ENCODE data around the gene HIGD1C. TPM values are rescaled to one million over a fixed set of nuclear protein-coding genes. Genes with fewer than 3 reads are reported as not detected.

The HIGD1C gene
- total RNA-seq, 1 donor from 2014 or later: not detected

GRCh38 chr12:50979369-50980052 lies 27.2 kb downstream of the HIGD1C start:
- Histone ChIP-seq H3K4me1 (ENCODE audit: insufficient read depth, low read length) (no peaks in the 10 kb centered on the region), H2AFZ (ENCODE audit: low read depth, low read length) (no peak overlapping the region), H3K9ac (ENCODE audit: low read length) (no peak overlapping the region), H3K4me2 (ENCODE audit: low read length) (no peak overlapping the region), H3K9me3 (ENCODE audit: insufficient read depth, low read depth, low read length) (no peaks in the 10 kb centered on the region), H3K27me3 (ENCODE audit: insufficient read depth, low read length) (no peaks in the 10 kb centered on the region), H3K27ac (ENCODE audit: low read depth, low read length) (no peak overlapping the region), H4K20me1 (ENCODE audit: insufficient read depth, low read length) (no peaks in the 10 kb centered on the region), H3K79me2 (ENCODE audit: insufficient read depth, low read length) (no peaks in the 10 kb centered on the region), H3K4me3 (ENCODE audit: insufficient read depth, low read depth, low read length) (no peak overlapping the region), H3K36me3 (ENCODE audit: insufficient read depth, low read length) (peaks cover 2% of the 10 kb centered on the region)
- TF ChIP-seq EZH2 (IDR thresholded peaks at IDR 0.05; ENCODE audit: insufficient read depth, low read length) (no peak), CTCF (IDR thresholded peaks at IDR 0.05; ENCODE audit: insufficient read depth, low read depth, low read length) (no peak)
- FAIRE-seq: no peak
- Mint-ChIP-seq H3K4me3 (ENCODE audit: unreplicated experiment) (no peak overlapping the region), H3K27me3 (ENCODE audit: low read depth, unreplicated experiment) (no peaks in the 10 kb centered on the region), H3K9me3 (ENCODE audit: unreplicated experiment) (peaks cover 3% of the 10 kb centered on the region), H3K27ac (ENCODE audit: unreplicated experiment) (no peak overlapping the region), H3K4me1 (ENCODE audit: low read depth, unreplicated experiment) (peaks cover 3% of the 10 kb centered on the region), H3K36me3 (ENCODE audit: low read depth, unreplicated experiment) (peaks cover 2% of the 10 kb centered on the region)
- DNase-seq (ENCODE audit: low read depth): no peak

- no peak for DNase-seq (ENCODE audit: low read depth)
- peaks cover 8% of the 10 kb centered on the region for H3K4me1 ChIP-seq (ENCODE audit: insufficient read depth, low read length)
- H3K27ac ChIP-seq (ENCODE audit: low read depth, low read length): no peak overlapping the region
- no peaks in the 10 kb centered on the region for H3K9me3 ChIP-seq (ENCODE audit: insufficient read depth, low read depth, low read length)
- no peak for TF ChIP-seq CTCF (IDR thresholded peaks at IDR 0.05; ENCODE audit: insufficient read depth, low read depth, low read length)
- TF ChIP-seq EZH2 (IDR thresholded peaks at IDR 0.05; ENCODE audit: insufficient read depth, low read length): no peak
- no peak overlapping the region for H2AFZ ChIP-seq (ENCODE audit: low read depth, low read length)
- no peak for FAIRE-seq
- no peak overlapping the region for H3K4me3 ChIP-seq (ENCODE audit: insufficient read depth, low read depth, low read length)
- no peak overlapping the region for H3K4me3 Mint-ChIP-seq (ENCODE audit: unreplicated experiment)
- H3K9me3 Mint-ChIP-seq (ENCODE audit: unreplicated experiment): peaks cover 2% of the 10 kb centered on the region
- no peaks in the 10 kb centered on the region for H3K79me2 ChIP-seq (ENCODE audit: insufficient read depth, low read length)
- no peak overlapping the region for H3K9ac ChIP-seq (ENCODE audit: low read length)
- no peaks in the 10 kb centered on the region for H4K20me1 ChIP-seq (ENCODE audit: insufficient read depth, low read length)
- H3K27me3 Mint-ChIP-seq (ENCODE audit: low read depth, unreplicated experiment): no peaks in the 10 kb centered on the region
- H3K4me1 Mint-ChIP-seq (ENCODE audit: low read depth, unreplicated experiment): peaks cover 12% of the 10 kb centered on the region
- no peaks in the 10 kb centered on the region for H3K27me3 ChIP-seq (ENCODE audit: insufficient read depth, low read length)
- H3K36me3 Mint-ChIP-seq (ENCODE audit: low read depth, unreplicated experiment): no peaks in the 10 kb centered on the region
- H3K36me3 ChIP-seq (ENCODE audit: insufficient read depth, low read length): peaks cover 2% of the 10 kb centered on the region
- no peak overlapping the region for H3K4me2 ChIP-seq (ENCODE audit: low read length)
- H3K27ac Mint-ChIP-seq (ENCODE audit: unreplicated experiment): no peak overlapping the region
These were observed 28.2 kb downstream of the HIGD1C start for GRCh38 chr12:50980545-50980944.
